HG02852 (cell line): Measurements from ENCODE around the gene CCR9.

Source experiments
- ATAC-seq: cut with Tn5 transposase; IDR thresholded peaks from one replicate; pipeline ENCODE4 v1.9.1; 2021; ENCODE audit warnings: mild to moderate bottlenecking, moderate library complexity; ENCODE audit not compliant: unreplicated experiment

CCR9 gene

DNA sequence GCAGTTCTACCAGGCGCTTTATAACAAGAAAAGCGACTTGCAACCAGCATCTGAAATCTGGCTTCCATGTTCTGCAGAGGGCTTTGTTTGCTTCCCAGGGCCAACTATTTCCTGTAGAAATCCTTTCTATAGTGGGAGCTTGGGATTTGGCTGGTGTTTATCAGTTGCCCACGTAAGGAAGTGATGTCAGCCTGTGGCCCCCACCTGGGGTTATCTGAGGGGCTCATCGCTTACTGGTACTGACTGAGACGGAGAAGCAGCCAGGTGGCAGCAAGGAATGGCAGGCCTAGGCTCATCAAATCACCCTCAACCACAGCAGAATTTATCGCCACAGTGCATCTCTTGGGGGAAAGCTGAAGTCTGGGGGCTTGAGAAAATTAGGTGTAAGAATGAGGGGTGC is 14.6 kb upstream of the CCR9 start:
- no peak for ATAC-seq

DNA sequence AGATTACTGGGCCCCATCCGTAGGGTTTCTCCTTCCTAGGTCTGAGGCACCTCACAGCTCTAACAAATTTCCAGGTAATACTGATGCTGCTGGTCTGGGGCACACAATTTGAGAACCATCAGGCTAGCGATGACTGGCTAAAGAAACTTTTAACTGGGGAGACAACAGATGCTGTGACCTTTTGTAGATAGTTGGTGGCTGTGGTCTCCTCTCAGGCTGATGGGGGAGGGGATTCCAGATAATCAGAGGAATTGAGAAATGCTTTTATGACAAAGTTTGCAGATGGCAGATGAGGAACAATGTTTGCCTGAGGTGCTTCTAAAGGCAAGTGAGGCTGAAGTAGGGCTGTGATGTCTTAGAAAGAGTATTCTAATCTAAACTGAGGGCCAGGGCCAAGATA is 13.8 kb upstream of the CCR9 start:
- no peak for ATAC-seq

DNA sequence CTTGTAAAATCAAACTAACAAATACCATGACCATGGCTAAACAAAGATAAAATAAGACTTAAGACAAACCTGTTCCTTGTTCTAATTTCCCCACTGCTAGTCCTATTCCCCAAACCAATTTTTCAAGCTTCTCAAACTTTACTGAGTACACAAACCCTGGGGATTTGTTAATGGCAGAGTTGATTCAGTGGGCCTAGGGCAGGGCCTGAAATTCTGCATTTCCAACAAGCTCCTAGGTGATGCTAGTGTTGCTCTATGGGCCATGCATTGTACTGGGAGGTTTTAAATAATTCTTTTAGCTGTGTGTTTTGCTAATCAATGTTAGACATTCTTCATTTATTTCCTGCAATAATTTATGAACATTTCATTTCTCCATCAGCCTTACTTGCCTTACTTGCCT is 13.3 kb upstream of the CCR9 start:
- ATAC-seq: no peak

DNA sequence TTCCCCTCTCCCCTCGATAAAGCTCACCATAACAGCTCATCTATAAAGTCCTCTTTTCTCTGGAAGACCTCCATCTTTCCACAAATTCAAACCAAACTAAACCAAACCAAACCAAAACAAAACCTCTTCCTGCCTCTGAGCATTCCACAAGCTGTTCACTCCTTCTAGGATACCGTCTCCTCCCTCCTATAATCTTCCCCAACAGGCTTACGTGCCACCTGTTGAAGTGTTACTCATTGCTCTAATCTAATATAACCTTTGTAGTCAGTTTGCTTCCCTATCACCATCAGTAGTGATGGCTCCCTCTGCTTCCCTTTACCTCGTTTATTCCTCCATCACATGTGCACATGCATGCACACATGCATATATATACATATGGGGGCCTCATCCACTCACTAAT is 12.7 kb upstream of the CCR9 start:
- no peak for ATAC-seq

DNA sequence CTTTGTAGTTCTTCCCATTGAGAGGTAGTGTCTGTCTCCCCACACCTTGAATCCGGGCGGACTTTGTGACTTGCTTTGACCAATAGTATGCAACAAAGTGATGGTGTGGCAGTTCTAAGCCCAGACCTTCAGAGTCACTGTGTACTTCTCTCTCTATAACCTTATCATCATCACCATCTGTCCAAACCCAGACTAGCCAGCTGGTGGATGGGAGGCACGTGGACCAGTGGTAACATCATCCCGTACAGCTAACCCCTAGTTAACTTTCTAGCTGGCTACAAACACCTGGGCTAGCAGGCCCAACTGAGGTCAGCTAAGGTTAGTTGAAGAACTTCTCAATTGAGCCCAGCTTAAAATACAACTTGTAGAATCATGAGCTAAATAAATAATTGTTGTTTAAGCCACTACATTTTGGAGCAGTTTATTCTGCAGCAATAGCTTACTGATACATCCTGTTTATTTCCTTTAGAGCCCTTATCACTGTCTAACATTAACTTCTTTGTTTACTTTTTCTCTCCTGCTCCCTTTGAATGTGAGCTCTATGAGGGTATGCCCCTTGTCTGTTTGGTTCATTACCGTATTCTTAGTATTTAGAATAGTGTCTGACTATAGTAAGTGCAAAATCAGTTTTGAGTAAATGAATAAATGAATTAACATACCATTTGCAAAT is 11.5 kb upstream of the CCR9 start:
- no peak for ATAC-seq

DNA sequence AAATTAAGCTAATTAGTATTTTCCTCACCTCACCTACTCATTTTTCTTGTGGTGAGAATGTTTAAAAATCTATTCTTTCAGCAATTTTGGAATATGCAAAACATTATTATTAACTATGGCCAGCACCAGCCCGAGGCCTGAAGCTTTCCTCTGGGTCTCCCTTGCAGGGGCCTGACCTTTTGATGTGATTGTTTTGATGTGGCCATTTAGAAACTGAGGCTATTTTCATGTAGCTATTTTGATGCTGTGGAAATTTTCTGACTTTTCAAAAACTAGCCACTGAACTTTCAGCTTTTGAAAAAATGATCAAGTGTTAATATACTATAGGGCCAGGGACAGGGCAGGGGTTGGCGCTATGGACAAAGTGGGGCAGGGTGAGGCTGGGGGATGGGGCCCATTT is 8.2 kb upstream of the CCR9 start:
- no peak for ATAC-seq

DNA sequence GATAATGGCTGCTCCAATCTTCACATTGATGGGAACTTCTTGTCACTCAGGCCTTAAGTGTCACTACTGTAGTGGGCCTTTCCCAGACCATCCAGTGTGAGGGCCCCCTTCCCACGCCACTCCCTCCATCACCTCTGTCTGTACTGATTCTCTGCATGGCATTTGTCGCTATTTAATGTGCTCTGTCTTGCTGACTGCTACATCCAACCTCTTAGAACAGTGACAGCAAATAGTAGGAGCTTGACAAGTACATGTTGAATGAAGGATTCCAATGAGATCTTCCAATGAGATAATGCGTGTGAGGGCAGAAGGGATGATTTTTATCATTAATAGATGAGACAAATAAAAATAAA is 5.6 kb upstream of the CCR9 start:
- peak; percentile 9 for ATAC-seq

DNA sequence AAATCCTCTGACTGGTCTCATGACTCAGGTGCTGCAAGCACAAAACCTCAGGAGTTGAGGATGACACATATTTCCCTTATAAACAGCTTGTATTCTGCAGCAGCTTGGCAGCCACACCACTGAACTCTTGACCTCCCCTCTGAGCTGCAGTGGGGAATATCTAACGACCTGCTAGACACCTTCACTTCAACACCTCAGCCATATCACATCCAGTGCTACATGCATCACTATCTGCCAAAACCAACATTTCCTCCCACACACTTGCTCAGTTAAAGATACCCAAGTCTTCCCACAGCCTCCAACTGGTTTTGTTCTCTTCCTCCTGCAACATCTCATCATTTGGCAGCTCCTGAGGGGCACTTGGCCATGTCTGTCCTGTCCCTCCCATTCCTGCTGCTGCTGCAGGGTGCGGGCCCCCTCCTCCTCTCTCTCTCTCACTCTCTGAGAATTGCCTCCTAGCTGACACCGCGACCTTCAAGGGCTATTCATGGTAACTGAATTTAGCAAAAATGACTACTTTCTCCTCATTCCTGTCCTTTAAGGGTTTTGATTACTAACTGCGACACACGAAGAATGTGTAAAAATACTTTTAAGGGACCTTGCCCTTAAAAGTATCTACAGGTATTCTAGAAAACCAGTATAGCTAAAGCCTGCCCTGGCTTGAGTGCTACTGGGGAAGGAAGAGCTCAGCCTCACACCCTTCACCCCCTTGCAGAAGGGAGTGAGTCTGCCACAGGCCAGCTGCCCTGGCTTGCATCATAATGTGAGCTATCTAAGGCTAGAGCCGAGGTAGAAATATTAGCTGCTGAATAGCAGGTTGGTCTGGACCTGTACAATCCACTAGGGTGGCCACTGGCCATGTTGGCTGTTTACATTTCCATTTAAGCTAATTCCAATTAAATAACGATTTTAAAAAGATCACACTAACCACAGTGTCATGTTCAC is 5.0 kb upstream of the CCR9 start:
- peak; percentile 53 for ATAC-seq

DNA sequence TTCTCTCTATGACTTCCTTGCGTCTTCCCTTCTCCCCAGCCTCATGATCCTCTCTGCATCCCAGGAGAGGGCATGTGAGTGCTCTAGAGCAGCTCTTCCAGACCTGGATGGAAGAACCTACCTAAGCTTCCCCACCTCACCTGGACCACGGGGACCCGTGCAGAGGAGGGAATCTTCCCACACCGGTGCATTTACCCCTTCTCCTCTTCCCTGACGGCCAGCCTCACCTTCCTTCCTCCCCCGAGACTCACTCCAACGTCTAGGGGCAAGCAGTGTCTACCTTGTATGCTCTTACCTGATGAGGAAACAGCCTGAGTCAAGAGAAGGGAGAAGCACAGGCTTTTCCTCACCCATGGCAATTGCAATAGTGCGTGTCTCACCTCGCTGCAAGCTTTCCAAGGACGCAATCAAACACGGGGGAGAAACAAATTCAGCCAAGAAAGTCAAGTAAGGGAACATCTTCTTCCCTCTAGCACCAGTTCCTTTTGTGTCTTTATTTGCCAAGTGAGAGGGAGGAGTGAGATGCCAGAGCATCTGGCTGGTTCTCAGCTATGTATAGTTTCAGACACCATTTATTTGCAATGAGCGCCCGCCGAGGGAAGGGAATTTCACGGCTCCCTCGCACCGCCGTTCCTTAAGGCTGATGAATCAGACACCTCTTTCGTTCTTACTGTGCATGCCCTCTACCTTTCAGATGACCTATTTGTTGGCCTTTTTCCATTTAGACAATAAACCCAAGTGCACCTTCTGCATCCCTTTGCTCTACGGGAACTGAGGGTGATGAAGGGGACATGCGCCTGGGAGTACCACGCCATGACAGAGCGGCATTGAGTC is 1.8 kb upstream of the CCR9 start:
- no peak for ATAC-seq

DNA sequence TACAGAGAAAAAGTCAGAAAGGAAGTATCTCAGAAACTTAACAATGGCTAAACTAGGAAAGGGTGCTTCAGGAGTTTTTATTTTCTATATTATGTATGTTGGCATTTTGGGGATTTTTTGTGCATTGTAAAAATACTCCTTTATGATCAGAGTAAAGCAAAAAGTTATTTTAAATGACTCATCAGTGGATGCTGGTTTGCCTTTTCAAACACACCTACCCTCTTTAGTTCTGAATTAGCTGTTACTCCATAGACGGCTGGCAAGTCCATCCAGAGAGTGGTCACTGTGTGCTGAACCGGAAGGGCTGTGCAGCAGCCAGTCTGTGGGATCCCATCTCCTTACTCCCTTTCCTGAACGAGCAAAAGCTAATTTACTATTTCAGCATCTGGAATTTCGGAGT is 942 bp downstream of the CCR9 start:
- ATAC-seq: no peak

DNA sequence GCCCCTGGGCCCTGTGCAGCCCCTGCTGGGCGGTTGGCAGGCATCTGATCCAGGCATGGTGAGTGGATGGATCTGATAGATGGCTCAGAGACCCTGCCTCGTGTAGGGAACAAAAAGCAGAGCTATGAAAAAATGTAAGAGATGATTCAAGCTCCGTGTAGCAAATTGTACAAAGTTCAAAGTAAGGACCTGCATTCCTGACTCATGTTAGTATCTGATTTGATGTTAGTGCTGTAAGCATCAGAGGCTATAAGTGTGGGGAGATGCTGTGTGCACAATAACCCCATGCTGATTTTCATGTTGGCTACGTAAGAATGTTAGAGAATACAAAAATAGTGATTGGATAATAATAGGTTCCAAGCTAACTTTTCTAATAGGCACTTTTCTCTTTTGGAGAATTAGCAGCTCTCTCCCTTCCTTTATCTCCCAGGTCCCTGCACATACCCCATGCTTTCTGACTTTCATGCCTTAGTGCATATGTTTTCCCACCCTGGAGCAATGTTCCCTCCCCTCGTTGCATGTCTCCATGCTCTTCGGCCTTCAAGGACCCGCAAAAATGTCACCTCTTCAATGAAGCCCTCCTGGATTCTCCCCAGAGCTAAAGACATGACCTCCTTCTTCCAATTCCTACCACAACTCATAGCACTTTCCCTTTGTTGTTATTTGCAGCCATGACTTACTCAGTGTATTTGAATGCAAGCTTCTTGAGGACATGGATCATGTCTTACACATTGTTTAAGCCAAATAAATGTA is 1.6 kb downstream of the CCR9 start:
- ATAC-seq: no peak

DNA sequence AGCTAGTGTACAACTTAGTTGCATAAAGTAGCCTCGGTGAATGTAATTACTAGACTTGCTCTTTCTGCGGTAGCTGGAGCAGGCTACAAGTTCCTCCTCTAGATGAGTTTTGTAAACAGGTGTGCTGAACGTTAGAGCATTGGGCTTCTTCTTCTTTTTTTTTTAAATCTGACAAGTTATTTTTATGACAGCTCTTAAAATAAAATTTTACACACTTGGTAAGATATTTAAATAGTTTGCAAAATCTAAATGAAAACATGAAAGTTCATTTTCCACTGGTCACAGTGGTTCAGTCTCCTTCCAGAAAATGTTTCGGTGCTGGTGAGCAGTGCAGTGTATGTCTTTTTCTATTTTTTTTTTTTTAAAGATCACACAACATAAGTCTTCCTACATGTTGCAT is 3.0 kb downstream of the CCR9 start:
- ATAC-seq: no peak

DNA sequence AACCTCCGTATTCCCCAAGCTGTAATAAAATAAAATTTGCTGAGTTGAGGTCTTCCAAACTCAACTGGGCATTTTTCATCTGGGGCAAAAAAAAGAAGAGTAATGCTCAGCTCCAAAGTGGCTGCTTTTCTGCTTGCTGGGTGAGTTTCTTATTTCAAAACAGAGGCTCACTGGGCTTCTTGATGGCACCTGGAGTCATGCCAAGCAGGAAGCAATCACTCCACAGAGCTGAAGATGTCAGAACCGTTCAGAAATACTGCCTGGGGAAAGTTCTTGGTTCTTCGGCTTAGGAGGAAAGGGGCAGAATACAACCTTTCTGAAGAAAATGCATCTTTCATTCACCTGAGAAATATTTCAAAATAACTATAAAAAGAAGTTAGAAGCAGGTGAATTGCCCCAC is 4.1 kb downstream of the CCR9 start:
- ATAC-seq: no peak

DNA sequence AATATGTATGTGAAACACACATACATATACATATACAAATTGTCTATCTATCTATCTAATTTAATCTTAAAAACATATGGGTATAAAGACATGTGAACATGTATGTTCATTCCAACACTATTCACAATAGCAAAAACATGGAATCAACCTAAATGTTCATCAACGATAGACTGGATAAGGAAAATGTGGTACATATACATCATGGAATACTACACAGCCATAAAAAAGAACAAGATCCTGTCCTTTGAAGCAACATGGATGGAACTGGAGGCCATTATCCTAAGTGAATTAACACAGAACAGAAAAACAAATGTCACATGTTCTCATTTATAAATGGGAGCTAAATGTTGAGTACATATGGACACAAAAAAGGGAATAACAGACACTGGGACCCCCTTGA is 5.8 kb downstream of the CCR9 start:
- no peak for ATAC-seq

DNA sequence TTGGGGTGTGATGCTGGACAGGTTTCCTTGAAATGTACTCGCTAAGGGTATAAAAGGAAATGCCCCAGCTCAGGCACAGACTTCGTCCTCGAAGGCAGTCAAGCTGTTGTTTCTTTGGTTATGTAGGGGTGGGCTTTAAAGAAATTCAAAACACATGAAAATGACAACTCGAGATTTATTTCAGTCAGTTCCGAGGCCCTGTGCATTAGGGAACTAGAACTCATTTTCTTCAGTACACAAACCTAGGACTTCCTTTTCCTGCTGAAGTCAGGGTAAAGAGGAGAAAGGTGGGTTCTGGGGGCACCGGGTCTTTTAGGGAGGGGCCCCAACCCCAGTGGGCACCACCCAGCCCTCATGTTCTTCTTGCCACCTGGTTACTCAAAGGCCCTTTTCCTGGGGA is 7.7 kb downstream of the CCR9 start:
- ATAC-seq: no peak

DNA sequence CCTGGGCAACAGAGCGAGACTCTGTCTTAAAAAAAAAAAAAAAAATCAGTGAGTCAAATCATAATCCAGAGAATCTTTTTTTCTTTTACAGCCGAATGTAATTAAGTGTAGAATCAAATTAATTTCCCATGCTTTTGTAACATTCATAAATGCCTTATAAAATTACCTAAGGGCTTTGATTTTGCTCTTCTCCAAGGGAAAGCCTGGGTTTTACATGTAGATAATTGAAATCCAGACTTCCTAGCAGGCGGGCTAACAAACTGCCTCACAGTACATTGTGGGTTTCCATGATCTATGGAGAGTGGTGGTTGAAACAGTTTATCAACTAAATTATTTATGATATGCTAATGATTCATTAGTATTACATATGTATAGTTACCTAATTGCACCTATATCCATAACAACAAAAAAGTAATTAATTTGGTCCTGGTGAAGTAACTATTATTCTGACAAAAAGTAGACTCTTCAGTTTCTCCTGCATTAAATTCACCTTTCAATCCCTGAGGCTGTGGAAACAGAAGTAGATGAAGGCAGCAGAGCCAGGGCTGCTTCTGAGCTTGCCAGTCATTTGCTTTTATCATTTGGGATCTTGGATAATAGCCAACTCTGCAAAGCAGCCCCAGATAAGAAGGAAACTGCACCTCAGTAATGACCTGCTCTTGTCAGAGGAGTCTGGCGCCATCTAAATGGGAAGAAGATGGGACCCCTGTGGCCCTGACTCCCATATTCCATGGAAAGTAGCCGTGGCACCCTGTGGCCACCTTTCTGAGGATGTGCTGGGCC is 9.5 kb downstream of the CCR9 start:
- no peak for ATAC-seq

DNA sequence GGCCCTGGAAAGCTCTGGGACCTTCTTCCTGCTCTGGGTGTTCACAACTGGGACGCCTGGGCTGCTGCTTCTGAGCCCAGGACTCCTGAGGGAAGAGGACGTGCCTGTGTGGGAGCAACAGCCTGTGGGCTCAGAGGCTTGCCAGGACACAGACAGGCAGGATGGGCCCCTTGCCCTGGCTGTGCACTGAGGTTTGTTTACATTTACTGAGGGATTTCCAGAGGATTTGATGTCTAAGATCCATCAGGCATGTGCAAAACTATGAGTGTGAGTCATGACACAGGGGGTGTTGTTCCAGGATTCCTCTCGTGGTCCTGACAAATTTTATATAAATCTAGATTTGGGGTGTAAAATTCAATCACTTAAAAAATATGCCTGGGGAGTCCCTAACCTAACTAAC is 10.6 kb downstream of the CCR9 start:
- no peak for ATAC-seq

DNA sequence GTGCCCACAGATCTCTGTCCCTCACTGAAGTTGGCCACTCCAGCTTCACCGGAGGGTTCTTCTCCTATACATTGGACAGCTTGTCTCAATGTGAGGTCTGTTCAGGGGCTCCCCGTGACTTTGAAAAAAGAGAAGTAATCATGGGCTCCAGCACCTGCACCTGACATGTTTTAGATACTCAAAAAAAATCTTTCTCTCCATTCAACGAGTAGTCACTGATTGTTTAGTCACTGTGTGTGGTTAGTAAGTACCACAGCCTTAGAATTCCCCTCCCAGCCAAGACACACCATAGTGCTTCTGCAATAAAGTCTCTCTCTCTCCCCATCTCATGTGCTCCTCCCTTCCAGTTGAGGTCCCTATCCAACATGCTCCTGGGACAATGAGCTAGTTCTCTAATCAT is 18.6 kb downstream of the CCR9 start:
- ATAC-seq: peak; percentile 75

DNA sequence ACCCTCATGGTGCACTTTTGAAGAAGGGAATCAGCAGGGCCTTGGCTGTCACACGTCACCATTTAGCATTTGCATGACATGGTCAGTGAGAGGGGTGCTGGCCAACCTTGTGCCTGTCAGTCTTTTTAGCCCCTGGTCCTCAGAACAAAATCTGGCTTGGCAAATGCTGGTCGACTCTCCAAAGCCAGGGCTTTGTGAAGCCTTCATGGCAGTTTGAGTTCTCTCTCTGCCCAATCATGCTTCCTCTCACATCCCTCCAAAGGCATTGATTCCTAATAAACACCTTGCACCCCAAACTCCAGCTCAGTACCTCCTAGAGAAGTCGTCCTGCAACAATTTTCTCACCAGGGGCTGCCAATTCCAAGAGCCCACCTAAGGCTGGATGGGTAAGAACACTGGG is 19.4 kb downstream of the CCR9 start:
- no peak for ATAC-seq
